HepG2 (cell line): Measurements from ENCODE around the gene SYMPK. TPM values are rescaled to one million over a fixed set of nuclear protein-coding genes. Genes with fewer than 3 reads are reported as not detected.

ENCODE experiments used
- ATF7 ChIP-seq, 2 experiments: fragments of 450-650 bp in 1 of 2; sonication (generic) in 1 of 2; formaldehyde crosslinking in 1 of 2; IDR thresholded peaks; 2 replicates each; pipeline versions ENCODE4 v1.4.0 to v1.6.1; 2016 to 2020; ENCODE audit warnings: antibody characterized with exemption in 1 of 2, mild to moderate bottlenecking in 1 of 2, missing genetic modification reagents in 1 of 2
- GFI1 ChIP-seq: sonication (generic); formaldehyde crosslinking; IDR thresholded peaks from 2 replicates; pipeline ENCODE4 v1.5.0; 2020; ENCODE audit warnings: missing genetic modification reagents, mild to moderate bottlenecking, borderline replicate concordance
- HOXD1 ChIP-seq: sonication (generic); formaldehyde crosslinking; IDR thresholded peaks from 2 replicates; pipeline ENCODE4 v1.5.0; 2020; ENCODE audit warnings: missing genetic modification reagents
- MAFF ChIP-seq: IDR thresholded peaks from 2 replicates; pipeline ENCODE4 v1.6.1; 2011; ENCODE audit warnings: low read depth, low read length, improper control_type of control experiment
- NFIB ChIP-seq: sonication (generic); formaldehyde crosslinking; IDR thresholded peaks from 2 replicates; pipeline ENCODE4 v1.9.0; 2021; ENCODE audit warnings: missing genetic modification reagents, mild to moderate bottlenecking, borderline replicate concordance
- NFYC ChIP-seq: IDR thresholded peaks from 2 replicates; pipeline ENCODE4 v1.6.1; 2016; ENCODE audit warnings: missing genetic modification reagents, missing compliant biosample characterization
- RFXANK ChIP-seq: IDR thresholded peaks from 2 replicates; pipeline ENCODE4 v1.6.1; 2016
- SNRNP70 ChIP-seq: fragments of 200-400 bp; formaldehyde crosslinking; IDR thresholded peaks from 2 replicates; pipeline ENCODE4 v1.6.1; 2017; ENCODE audit warnings: mild to moderate bottlenecking, low read depth, low read length, moderate library complexity
- SRF ChIP-seq: IDR thresholded peaks from 2 replicates; pipeline ENCODE4 v1.6.1; 2011; ENCODE audit warnings: mild to moderate bottlenecking, low read depth, low read length, moderate library complexity
- ZNF274 ChIP-seq: sonication (generic); formaldehyde crosslinking; IDR thresholded peaks from 2 replicates; pipeline ENCODE4 v1.5.1; 2020; ENCODE audit warnings: mild to moderate bottlenecking, missing genetic modification reagents
- ZNF552 ChIP-seq: sonication (generic); formaldehyde crosslinking; IDR thresholded peaks from 2 replicates; pipeline ENCODE4 v1.9.0; 2022; ENCODE audit warnings: missing genetic modification reagents, mild to moderate bottlenecking, borderline replicate concordance
- polyA plus RNA-seq, 8 experiments: library from polyadenylated mRNA; depleted of rRNA in 3 of 8; stranded (reverse) in 7 of 8; unstranded in 1 of 8; fragments of >200 nt; fragmentation: Illumina TruSeq in 4 of 8; extraction: Trizol in 4 of 8; gene quantifications; 2 replicates each; pipeline versions ENCODE4 v1.2.1 to v1.2.3, GENCODE V29; 2011 to 2016; ENCODE audit warnings: low read depth in 4 of 8, missing spikeins in 1 of 8, mixed read lengths in 1 of 8; ENCODE audit not compliant: insufficient read depth in 1 of 8
- total RNA-seq, 5 experiments: library from RNA; depleted of rRNA; stranded (reverse); fragments of >200 nt; fragmentation: Illumina TruSeq; extraction: Trizol; gene quantifications; 2 replicates each; pipeline ENCODE4 v1.2.3, GENCODE V29; 2016; ENCODE audit warnings: low read depth in 1 of 5
- TF ChIP-seq, protein P1 (sequence below): sonication (generic); formaldehyde crosslinking; IDR thresholded peaks from 2 replicates; pipeline ENCODE4 v1.5.1; 2020; ENCODE audit warnings: missing genetic modification reagents, mild to moderate bottlenecking, borderline replicate concordance
- TF ChIP-seq, protein P2 (sequence below), 2 experiments: fragments of 450-650 bp in 1 of 2; sonication (generic) in 1 of 2; formaldehyde crosslinking; IDR thresholded peaks; 2 replicates each; pipeline versions ENCODE4 v1.5.0 to v1.8.0; 2020 to 2022; ENCODE audit warnings: mild to moderate bottlenecking in 1 of 2, missing genetic modification reagents in 1 of 2
- TF ChIP-seq, protein P3 (sequence below): sonication (generic); formaldehyde crosslinking; IDR thresholded peaks from 2 replicates; pipeline ENCODE4 v1.5.1; 2020; ENCODE audit warnings: missing genetic modification reagents, mild to moderate bottlenecking, borderline replicate concordance
- TF ChIP-seq, protein P4 (sequence below): sonication (generic); formaldehyde crosslinking; IDR thresholded peaks from 2 replicates; pipeline ENCODE4 v1.8.0; 2022; ENCODE audit warnings: mild to moderate bottlenecking, missing genetic modification reagents, moderate library complexity
- TF ChIP-seq, protein P5 (sequence below): sonication (generic); formaldehyde crosslinking; IDR thresholded peaks from 2 replicates; pipeline ENCODE4 v1.4.0; 2020; ENCODE audit warnings: mild to moderate bottlenecking, missing genetic modification reagents
- TF ChIP-seq, protein P6 (sequence below): sonication (generic); formaldehyde crosslinking; IDR thresholded peaks from 2 replicates; pipeline ENCODE4 v1.4.0; 2020; ENCODE audit warnings: missing genetic modification reagents, borderline replicate concordance

The SYMPK gene
- total and polyA plus RNA-seq, 2 of the 13 experiments (the other 11 are each of a cell fraction or from before 2014, with no cell fraction given), result 21.9 to 55.7 TPM

DNA sequence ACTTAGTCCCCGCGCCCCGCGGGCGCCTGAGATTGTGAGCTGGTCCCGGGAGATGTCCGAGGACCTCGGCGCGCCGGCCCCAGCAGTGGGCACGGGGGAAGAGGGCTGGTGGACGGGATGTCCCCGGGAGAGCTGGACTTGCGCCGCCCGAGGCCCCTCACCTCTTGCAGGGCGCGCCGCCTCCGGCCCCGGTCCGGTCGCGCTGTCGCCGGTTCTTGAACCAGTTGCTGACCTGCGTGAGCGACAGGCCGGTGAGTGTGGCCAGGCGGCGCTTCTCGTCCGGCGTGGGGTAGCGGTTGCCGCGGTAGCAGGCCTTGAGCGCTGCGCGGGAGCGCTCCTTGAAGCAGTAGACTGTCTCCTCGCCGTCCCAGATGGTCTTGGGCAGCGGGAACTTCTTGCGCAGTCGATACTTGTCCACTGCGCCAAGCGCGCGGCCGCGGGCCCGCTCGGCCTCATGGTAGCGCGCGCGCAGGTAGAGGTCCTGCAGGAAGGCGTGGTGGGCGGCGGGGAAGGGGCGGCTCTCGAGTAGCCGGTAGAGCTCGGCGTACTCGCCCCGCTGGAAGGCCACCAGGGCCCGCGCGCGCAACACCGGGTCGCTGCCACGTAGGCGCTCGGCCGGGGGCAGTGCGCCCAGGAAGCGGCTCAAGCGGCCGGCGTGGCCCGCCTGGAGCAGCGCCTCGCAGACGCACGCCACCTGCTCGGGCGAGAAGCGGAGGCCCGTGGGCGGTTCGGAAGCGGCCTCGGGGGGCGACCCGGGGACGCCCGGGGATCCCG lies 94.9 kb downstream of the SYMPK start (continued):
- TF ChIP-seq, protein P1, sequence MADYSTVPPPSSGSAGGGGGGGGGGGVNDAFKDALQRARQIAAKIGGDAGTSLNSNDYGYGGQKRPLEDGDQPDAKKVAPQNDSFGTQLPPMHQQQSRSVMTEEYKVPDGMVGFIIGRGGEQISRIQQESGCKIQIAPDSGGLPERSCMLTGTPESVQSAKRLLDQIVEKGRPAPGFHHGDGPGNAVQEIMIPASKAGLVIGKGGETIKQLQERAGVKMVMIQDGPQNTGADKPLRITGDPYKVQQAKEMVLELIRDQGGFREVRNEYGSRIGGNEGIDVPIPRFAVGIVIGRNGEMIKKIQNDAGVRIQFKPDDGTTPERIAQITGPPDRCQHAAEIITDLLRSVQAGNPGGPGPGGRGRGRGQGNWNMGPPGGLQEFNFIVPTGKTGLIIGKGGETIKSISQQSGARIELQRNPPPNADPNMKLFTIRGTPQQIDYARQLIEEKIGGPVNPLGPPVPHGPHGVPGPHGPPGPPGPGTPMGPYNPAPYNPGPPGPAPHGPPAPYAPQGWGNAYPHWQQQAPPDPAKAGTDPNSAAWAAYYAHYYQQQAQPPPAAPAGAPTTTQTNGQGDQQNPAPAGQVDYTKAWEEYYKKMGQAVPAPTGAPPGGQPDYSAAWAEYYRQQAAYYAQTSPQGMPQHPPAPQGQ (CRISPR knock-in tag), result no peak
- TF ChIP-seq ZNF274 (CRISPR knock-in tag), result peak; percentile 40; the same call in 1 of the 2 replicates
- TF ChIP-seq MAFF, result no peak
- TF ChIP-seq NFIB, result no peak
- no peak for TF ChIP-seq NFYC (CRISPR knock-in tag)
- TF ChIP-seq RFXANK, result no peak
- TF ChIP-seq, protein P2, sequence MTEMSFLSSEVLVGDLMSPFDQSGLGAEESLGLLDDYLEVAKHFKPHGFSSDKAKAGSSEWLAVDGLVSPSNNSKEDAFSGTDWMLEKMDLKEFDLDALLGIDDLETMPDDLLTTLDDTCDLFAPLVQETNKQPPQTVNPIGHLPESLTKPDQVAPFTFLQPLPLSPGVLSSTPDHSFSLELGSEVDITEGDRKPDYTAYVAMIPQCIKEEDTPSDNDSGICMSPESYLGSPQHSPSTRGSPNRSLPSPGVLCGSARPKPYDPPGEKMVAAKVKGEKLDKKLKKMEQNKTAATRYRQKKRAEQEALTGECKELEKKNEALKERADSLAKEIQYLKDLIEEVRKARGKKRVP (CRISPR knock-in tag; IDR thresholded peaks at IDR 0.05), result no peak
- peak; percentile 34; the same call in 1 of the 2 replicates for TF ChIP-seq GFI1
- TF ChIP-seq, protein P3, sequence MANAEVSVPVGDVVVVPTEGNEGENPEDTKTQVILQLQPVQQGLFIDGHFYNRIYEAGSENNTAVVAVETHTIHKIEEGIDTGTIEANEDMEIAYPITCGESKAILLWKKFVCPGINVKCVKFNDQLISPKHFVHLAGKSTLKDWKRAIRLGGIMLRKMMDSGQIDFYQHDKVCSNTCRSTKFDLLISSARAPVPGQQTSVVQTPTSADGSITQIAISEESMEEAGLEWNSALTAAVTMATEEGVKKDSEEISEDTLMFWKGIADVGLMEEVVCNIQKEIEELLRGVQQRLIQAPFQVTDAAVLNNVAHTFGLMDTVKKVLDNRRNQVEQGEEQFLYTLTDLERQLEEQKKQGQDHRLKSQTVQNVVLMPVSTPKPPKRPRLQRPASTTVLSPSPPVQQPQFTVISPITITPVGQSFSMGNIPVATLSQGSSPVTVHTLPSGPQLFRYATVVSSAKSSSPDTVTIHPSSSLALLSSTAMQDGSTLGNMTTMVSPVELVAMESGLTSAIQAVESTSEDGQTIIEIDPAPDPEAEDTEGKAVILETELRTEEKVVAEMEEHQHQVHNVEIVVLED, result peak; percentile 36; the same call in 1 of the 2 replicates
- TF ChIP-seq, protein P4, sequence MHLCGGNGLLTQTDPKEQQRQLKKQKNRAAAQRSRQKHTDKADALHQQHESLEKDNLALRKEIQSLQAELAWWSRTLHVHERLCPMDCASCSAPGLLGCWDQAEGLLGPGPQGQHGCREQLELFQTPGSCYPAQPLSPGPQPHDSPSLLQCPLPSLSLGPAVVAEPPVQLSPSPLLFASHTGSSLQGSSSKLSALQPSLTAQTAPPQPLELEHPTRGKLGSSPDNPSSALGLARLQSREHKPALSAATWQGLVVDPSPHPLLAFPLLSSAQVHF, result 0 out of 2 replicates have a peak, but pooled peaks have one; percentile 29
- TF ChIP-seq SRF, result no peak
- no peak for TF ChIP-seq SNRNP70
- TF ChIP-seq, protein P5, sequence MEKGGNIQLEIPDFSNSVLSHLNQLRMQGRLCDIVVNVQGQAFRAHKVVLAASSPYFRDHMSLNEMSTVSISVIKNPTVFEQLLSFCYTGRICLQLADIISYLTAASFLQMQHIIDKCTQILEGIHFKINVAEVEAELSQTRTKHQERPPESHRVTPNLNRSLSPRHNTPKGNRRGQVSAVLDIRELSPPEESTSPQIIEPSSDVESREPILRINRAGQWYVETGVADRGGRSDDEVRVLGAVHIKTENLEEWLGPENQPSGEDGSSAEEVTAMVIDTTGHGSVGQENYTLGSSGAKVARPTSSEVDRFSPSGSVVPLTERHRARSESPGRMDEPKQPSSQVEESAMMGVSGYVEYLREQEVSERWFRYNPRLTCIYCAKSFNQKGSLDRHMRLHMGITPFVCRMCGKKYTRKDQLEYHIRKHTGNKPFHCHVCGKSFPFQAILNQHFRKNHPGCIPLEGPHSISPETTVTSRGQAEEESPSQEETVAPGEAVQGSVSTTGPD, result no peak
- no peak for TF ChIP-seq ATF7 (IDR thresholded peaks at IDR 0.05)
- no peak for TF ChIP-seq ATF7 (CRISPR knock-in tag; IDR thresholded peaks at IDR 0.05)
- TF ChIP-seq ZNF552 (CRISPR knock-in tag), result no peak
- peak; percentile 38; the same call in 1 of the 2 replicates for TF ChIP-seq HOXD1 (CRISPR knock-in tag)
- TF ChIP-seq, protein P6, sequence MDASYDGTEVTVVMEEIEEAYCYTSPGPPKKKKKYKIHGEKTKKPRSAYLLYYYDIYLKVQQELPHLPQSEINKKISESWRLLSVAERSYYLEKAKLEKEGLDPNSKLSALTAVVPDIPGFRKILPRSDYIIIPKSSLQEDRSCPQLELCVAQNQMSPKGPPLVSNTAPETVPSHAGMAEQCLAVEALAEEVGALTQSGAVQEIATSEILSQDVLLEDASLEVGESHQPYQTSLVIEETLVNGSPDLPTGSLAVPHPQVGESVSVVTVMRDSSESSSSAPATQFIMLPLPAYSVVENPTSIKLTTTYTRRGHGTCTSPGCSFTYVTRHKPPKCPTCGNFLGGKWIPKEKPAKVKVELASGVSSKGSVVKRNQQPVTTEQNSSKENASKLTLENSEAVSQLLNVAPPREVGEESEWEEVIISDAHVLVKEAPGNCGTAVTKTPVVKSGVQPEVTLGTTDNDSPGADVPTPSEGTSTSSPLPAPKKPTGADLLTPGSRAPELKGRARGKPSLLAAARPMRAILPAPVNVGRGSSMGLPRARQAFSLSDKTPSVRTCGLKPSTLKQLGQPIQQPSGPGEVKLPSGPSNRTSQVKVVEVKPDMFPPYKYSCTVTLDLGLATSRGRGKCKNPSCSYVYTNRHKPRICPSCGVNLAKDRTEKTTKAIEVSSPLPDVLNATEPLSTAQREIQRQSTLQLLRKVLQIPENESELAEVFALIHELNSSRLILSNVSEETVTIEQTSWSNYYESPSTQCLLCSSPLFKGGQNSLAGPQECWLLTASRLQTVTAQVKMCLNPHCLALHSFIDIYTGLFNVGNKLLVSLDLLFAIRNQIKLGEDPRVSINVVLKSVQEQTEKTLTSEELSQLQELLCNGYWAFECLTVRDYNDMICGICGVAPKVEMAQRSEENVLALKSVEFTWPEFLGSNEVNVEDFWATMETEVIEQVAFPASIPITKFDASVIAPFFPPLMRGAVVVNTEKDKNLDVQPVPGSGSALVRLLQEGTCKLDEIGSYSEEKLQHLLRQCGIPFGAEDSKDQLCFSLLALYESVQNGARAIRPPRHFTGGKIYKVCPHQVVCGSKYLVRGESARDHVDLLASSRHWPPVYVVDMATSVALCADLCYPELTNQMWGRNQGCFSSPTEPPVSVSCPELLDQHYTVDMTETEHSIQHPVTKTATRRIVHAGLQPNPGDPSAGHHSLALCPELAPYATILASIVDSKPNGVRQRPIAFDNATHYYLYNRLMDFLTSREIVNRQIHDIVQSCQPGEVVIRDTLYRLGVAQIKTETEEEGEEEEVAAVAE (CRISPR knock-in tag), result no peak
